ENCODE measurements around the gene KBTBD3.

DNA sequence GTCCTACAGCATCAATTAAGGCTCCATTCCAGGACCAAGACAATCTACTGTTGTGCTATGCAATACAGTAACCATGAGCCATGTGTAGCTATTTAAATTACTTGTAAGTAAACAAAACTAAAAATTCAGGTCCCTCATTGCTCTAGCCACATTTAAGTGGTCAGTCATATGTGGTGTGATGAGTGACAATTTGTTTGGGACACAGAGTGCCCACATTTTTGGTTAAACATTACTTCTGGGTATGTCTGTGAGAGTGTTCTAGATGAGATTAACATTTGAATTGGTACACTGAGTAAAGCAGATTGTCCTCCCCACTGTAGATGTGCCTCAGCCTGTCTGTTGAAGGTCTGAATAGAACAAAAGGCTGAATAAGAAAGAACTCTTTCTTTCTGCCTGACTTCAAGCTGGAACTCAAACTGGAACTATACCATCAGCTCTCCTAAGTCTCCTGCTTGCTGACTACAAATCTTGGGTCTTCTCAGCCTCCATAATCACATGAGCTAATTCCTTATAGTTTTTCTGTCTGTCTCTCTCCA is 15.8 kb downstream of the KBTBD3 start:
- TF ChIP-seq, protein P1, sequence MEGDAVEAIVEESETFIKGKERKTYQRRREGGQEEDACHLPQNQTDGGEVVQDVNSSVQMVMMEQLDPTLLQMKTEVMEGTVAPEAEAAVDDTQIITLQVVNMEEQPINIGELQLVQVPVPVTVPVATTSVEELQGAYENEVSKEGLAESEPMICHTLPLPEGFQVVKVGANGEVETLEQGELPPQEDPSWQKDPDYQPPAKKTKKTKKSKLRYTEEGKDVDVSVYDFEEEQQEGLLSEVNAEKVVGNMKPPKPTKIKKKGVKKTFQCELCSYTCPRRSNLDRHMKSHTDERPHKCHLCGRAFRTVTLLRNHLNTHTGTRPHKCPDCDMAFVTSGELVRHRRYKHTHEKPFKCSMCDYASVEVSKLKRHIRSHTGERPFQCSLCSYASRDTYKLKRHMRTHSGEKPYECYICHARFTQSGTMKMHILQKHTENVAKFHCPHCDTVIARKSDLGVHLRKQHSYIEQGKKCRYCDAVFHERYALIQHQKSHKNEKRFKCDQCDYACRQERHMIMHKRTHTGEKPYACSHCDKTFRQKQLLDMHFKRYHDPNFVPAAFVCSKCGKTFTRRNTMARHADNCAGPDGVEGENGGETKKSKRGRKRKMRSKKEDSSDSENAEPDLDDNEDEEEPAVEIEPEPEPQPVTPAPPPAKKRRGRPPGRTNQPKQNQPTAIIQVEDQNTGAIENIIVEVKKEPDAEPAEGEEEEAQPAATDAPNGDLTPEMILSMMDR (IDR thresholded peaks at IDR 0.05), result no peak
- TF ChIP-seq EP300 (IDR thresholded peaks at IDR 0.05) (no peak), POLR2AphosphoS5 (IDR thresholded peaks at IDR 0.05) (no peak), POLR2A (IDR thresholded peaks at IDR 0.05) (no peak)

Data from gastroesophageal sphincter (tissue), 3 donors.